GM12864 (cell line): ENCODE measurements around the gene PPP1R27.

Experiments used
- DNase-seq: peaks from one replicate; pipeline ENCODE4 v3.0.0-alpha.2; 2011; ENCODE audit warnings: low read depth
- H3K4me3 ChIP-seq: 2 replicates; pipeline ENCODE4 v1.5.1; 2011; ENCODE audit warnings: mild to moderate bottlenecking, low read depth, low read length, control low read depth
- CTCF ChIP-seq: IDR thresholded peaks from 2 replicates; pipeline ENCODE4 v1.5.1; 2011; ENCODE audit warnings: low read depth, mild to moderate bottlenecking, moderate library complexity, low read length, control low read depth, inconsistent platforms; ENCODE audit errors: missing control alignments

PPP1R27 gene

GRCh38 chr17:81833160-81833920 lies 1.5 kb downstream of the PPP1R27 start, which contains the start of gene MCRIP1:
MCRIP1 (minus strand) TSS chr17:81833291; CDS start chr17:81824506, 8,785 bp downstream.
- TF ChIP-seq CTCF, result no peak
- H3K4me3 ChIP-seq, result peak within 1 kb of the TSS; percentile 85
- peak; percentile 70 for DNase-seq

DNA sequence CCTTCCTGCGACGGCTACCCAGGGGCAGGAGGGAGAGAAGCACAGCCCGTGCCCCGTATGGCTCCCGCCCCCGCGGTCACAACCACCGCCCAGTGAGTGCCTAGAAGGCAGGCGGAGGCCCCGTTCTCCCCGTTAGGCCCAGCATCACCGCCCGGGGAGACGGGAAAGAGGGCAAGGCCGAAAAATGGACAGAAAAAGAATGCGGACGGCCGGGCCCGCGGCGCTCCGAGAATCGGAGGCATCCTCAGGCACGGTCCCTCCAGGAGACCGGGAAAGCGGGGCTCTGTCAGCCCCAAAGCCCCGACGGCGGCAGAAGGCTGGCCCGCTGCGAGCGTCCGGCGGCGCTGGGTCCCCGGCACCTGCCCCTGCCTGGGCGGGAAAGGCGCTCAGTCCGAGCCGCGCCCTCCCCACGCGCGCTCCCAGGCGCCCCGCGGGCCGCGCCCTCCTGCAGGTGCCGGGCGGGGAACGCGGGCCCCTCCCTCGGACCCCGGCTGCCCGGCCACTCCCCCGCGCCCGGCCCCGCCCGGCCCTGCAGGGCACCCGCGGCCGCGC lies 2.2 kb downstream of the PPP1R27 start:
- TF ChIP-seq CTCF, result no peak
- H3K4me3 ChIP-seq, result peak overlapping the region; percentile 85
- DNase-seq, result peak; percentile 18

- H3K4me3 ChIP-seq, result peak overlapping the region; percentile 85
- TF ChIP-seq CTCF, result no peak
- DNase-seq, result no peak
Measured at GRCh38 chr17:81831957-81832607, 2.8 kb downstream of the PPP1R27 start.

DNA sequence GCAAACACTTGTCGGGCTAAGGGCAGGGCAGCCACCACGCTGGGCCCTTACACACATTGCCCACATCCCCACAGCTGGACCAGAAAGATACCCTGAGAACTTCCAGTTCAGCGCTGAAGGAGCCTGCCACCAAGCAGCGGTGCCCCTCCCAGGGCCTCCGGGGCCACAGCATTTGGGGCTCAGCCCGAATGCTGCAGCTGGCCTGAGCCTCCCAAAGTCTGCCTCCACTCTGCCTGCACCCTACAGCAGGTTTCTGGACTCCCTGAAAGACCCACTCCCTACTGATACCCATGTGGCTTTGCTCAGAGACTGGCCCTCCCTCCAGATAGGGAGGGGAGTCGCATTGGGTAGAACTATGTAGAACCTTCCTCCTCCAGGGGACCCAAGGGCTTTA lies 3.3 kb downstream of the PPP1R27 start:
- no peak for TF ChIP-seq CTCF
- no peak for DNase-seq
- peak overlapping the region; percentile 85 for H3K4me3 ChIP-seq

GRCh38 chr17:81829858-81830257 lies 5.0 kb downstream of the PPP1R27 start:
- no peak overlapping the region for H3K4me3 ChIP-seq
- TF ChIP-seq CTCF, result no peak
- no peak for DNase-seq

GRCh38 chr17:81828656-81829055 lies 6.2 kb downstream of the PPP1R27 start:
- no peak overlapping the region for H3K4me3 ChIP-seq
- no peak for DNase-seq
- TF ChIP-seq CTCF, result no peak
